Measurements from ENCODE around the gene ATP2B2.

ATP2B2 gene

DNA sequence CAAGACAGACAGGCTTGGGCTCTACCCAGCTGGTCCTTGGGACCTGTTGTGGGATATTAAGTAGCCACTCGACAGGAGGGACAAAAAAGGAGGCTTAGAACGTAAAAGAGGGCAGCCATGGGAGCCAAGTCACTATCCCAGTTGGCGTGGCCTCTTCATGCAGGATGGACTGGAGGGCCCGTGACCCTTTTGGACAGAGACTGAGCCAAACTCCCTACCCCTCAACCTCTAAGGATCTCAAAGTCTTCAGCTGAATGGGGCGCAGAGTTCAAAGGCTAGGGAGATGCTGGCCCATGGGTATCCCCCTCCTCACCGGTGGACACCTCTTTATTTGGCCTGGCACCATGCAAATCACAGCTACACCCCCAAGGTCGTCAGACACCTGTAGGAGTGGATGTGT lies 126.6 kb downstream of the ATP2B2 start:
- Histone ChIP-seq H3K27me3 (ENCODE audit: insufficient read depth, low read length, poor library complexity) (no peaks in the 10 kb centered on the region), H3K4me2 (ENCODE audit: insufficient read depth, low read length) (no peak overlapping the region), H3K27ac (ENCODE audit: low read length) (no peak overlapping the region), H3K36me3 (ENCODE audit: insufficient read depth, low read length) (no peaks in the 10 kb centered on the region), H3K4me1 (ENCODE audit: insufficient read depth, low read length) (no peaks in the 10 kb centered on the region), H3K9me3 (ENCODE audit: insufficient read depth, low read length, severe bottlenecking) (no peaks in the 10 kb centered on the region), H3K79me2 (ENCODE audit: insufficient read depth, low read length) (no peaks in the 10 kb centered on the region), H4K20me1 (ENCODE audit: insufficient read depth, low read length) (peaks cover 5% of the 10 kb centered on the region), H3K4me3 (ENCODE audit: low read depth in 1 of 2, low read length in 2 of 2) (no peak overlapping the region), H2AFZ (ENCODE audit: low read depth, low read length) (no peak overlapping the region), H3K9ac (ENCODE audit: low read depth, low read length) (no peak overlapping the region)
- ATAC-seq (ENCODE audit: insufficient read depth, low read depth) (no peak), DNase-seq (no peak)
- TF ChIP-seq CTCF (IDR thresholded peaks at IDR 0.05; ENCODE audit: borderline replicate concordance, extremely low read depth, low read length, poor library complexity, severe bottlenecking) (no peak), EZH2 (IDR thresholded peaks at IDR 0.05; ENCODE audit: borderline replicate concordance, low read depth, low read length, severe bottlenecking) (no peak)

DNA sequence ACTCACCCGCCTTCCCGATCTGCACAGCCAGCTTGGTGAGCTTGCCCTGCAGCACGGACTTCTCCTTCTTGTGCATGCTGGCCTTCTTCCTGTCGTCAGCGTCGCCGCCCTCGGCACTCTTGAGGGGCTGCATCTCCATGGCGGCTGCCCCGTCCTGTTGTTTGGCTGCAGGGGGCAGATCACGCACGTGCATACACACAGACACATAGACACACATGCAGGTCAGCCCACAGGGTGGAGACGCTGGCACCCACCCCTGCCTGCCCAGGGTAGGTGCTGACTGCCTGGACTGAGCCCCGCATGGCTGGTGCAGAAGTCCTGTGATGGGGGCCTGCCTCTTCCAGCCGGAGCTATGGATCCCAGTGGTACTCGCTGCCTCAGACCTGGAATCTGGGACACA lies 127.1 kb downstream of the ATP2B2 start:
- TF ChIP-seq EZH2 (IDR thresholded peaks at IDR 0.05; ENCODE audit: borderline replicate concordance, low read depth, low read length, severe bottlenecking) (no peak), CTCF (IDR thresholded peaks at IDR 0.05; ENCODE audit: borderline replicate concordance, extremely low read depth, low read length, poor library complexity, severe bottlenecking) (no peak)
- Histone ChIP-seq H3K27me3 (ENCODE audit: insufficient read depth, low read length, poor library complexity) (no peaks in the 10 kb centered on the region), H3K36me3 (ENCODE audit: insufficient read depth, low read length) (no peaks in the 10 kb centered on the region), H3K27ac (ENCODE audit: low read length) (no peak overlapping the region), H3K9ac (ENCODE audit: low read depth, low read length) (no peak overlapping the region), H3K4me2 (ENCODE audit: insufficient read depth, low read length) (no peak overlapping the region), H3K4me1 (ENCODE audit: insufficient read depth, low read length) (no peaks in the 10 kb centered on the region), H4K20me1 (ENCODE audit: insufficient read depth, low read length) (peaks cover 5% of the 10 kb centered on the region), H3K9me3 (ENCODE audit: insufficient read depth, low read length, severe bottlenecking) (no peaks in the 10 kb centered on the region), H3K4me3 (ENCODE audit: low read depth in 1 of 2, low read length in 2 of 2) (no peak overlapping the region), H3K79me2 (ENCODE audit: insufficient read depth, low read length) (no peaks in the 10 kb centered on the region), H2AFZ (ENCODE audit: low read depth, low read length) (no peak overlapping the region)
- no peak for ATAC-seq (ENCODE audit: insufficient read depth, low read depth)
- no peak for DNase-seq

DNA sequence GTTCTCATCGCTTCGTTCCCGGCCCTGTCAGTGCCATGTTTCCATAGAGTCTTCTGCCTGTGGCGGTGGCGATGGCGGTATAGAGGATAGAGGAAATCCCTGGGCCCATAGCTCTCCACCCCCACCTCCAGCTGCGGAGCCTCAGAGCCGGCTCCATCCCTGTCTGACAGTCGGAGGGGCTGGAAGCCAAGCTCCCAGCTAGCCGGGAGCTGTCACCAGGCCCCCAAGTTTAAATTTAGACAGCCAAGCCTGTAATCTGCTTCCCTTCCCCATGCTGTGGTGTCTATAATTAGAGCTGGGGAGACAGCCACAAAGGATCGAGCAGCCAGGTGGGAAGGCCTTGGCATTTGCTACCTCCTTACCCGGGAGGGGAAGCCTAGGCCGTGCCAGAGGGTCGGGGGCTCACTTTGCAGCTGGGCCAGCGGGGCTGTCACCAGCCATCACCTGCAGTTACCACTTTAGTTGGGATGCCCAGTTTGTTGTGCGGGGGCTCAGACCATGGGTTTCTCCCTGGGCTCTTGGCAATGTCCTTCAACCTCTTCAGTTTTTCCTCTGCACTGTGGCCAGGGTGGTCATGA lies 128.1 kb downstream of the ATP2B2 start:
- Histone ChIP-seq H3K4me3 (ENCODE audit: low read depth in 1 of 2, low read length in 2 of 2) (no peak overlapping the region), H3K27me3 (ENCODE audit: insufficient read depth, low read length, poor library complexity) (peaks cover 3% of the 10 kb centered on the region), H3K27ac (ENCODE audit: low read length) (no peak overlapping the region), H2AFZ (ENCODE audit: low read depth, low read length) (no peak overlapping the region), H3K4me2 (ENCODE audit: insufficient read depth, low read length) (no peak overlapping the region), H3K4me1 (ENCODE audit: insufficient read depth, low read length) (no peaks in the 10 kb centered on the region), H3K9ac (ENCODE audit: low read depth, low read length) (no peak overlapping the region), H4K20me1 (ENCODE audit: insufficient read depth, low read length) (peaks cover 5% of the 10 kb centered on the region), H3K79me2 (ENCODE audit: insufficient read depth, low read length) (no peaks in the 10 kb centered on the region), H3K36me3 (ENCODE audit: insufficient read depth, low read length) (no peaks in the 10 kb centered on the region), H3K9me3 (ENCODE audit: insufficient read depth, low read length, severe bottlenecking) (no peaks in the 10 kb centered on the region)
- TF ChIP-seq CTCF (IDR thresholded peaks at IDR 0.05; ENCODE audit: borderline replicate concordance, extremely low read depth, low read length, poor library complexity, severe bottlenecking), result no peak
- TF ChIP-seq EZH2 (IDR thresholded peaks at IDR 0.05; ENCODE audit: borderline replicate concordance, low read depth, low read length, severe bottlenecking), result no peak
- DNase-seq (no peak), ATAC-seq (ENCODE audit: insufficient read depth, low read depth) (no peak)

GRCh38 chr3:10376353-10376752 lies 129.0 kb downstream of the ATP2B2 start:
- H3K27ac ChIP-seq (ENCODE audit: low read length), result no peak overlapping the region

More at GRCh38 chr3:10376353-10376752, 129.0 kb downstream of the ATP2B2 start:
- Histone ChIP-seq H3K9ac (ENCODE audit: low read depth, low read length) (no peak overlapping the region), H3K9me3 (ENCODE audit: insufficient read depth, low read length, severe bottlenecking) (no peaks in the 10 kb centered on the region), H3K79me2 (ENCODE audit: insufficient read depth, low read length) (no peaks in the 10 kb centered on the region), H3K4me3 (ENCODE audit: low read depth in 1 of 2, low read length in 2 of 2) (no peak overlapping the region), H3K27me3 (ENCODE audit: insufficient read depth, low read length, poor library complexity) (peaks cover 9% of the 10 kb centered on the region), H2AFZ (ENCODE audit: low read depth, low read length) (no peak overlapping the region), H3K36me3 (ENCODE audit: insufficient read depth, low read length) (no peaks in the 10 kb centered on the region), H4K20me1 (ENCODE audit: insufficient read depth, low read length) (peaks cover 10% of the 10 kb centered on the region), H3K4me1 (ENCODE audit: insufficient read depth, low read length) (no peaks in the 10 kb centered on the region), H3K4me2 (ENCODE audit: insufficient read depth, low read length) (no peak overlapping the region)
- ATAC-seq (ENCODE audit: insufficient read depth, low read depth), result no peak
- no peak for TF ChIP-seq CTCF (IDR thresholded peaks at IDR 0.05; ENCODE audit: borderline replicate concordance, extremely low read depth, low read length, poor library complexity, severe bottlenecking)
- no peak for TF ChIP-seq EZH2 (IDR thresholded peaks at IDR 0.05; ENCODE audit: borderline replicate concordance, low read depth, low read length, severe bottlenecking)
- no peak for DNase-seq
